K562 (cell line): ENCODE results near the gene ELOVL7. TPM values are rescaled to one million over a fixed set of nuclear protein-coding genes. Genes with fewer than 3 reads are reported as not detected.

Source experiments
- ATF1 ChIP-seq, 2 experiments: fragments of 450-650 bp in 1 of 2; IDR thresholded peaks; 2 replicates each; pipeline ENCODE4 v1.6.1; 2016; ENCODE audit warnings: missing compliant biosample characterization in 1 of 2, missing genetic modification characterization in 1 of 2
- CBX3 ChIP-seq, 2 experiments: IDR thresholded peaks; 1 replicate in 1 of 2; 2 replicates in 1 of 2; pipeline ENCODE4 v1.6.1; 2012; ENCODE audit warnings: inconsistent platforms in 2 of 2, low read length in 2 of 2, borderline replicate concordance in 1 of 2, control low read depth in 1 of 2
- CREBBP ChIP-seq: IDR thresholded peaks from one replicate; pipeline ENCODE4 v1.6.1; 2012; ENCODE audit warnings: low read depth, mild to moderate bottlenecking, control low read depth, inconsistent platforms, low read length
- CTCF ChIP-seq, 3 experiments: IDR thresholded peaks in 2 of 3; conservative IDR thresholded peaks in 1 of 3; 2 replicates each; pipeline ENCODE4 v1.5.1; 2011 to 2012; ENCODE audit warnings: low read length in 3 of 3, mild to moderate bottlenecking in 3 of 3, control low read depth in 2 of 3, improper control_type of control experiment in 1 of 3, inconsistent platforms in 1 of 3, low read depth in 1 of 3, mixed read lengths in 1 of 3, moderate library complexity in 1 of 3; ENCODE audit not compliant: insufficient read depth in 2 of 3
- MEIS2 ChIP-seq: fragments of 450-650 bp; IDR thresholded peaks from 2 replicates; pipeline ENCODE4 v1.6.1; 2014; ENCODE audit warnings: mild to moderate bottlenecking; ENCODE audit not compliant: partially characterized antibody
- OTX1 ChIP-seq: fragments of 450-650 bp; formaldehyde crosslinking; IDR thresholded peaks from 2 replicates; pipeline ENCODE4 v1.4.0; 2022; ENCODE audit warnings: mild to moderate bottlenecking
- PBX2 ChIP-seq, 2 experiments: IDR thresholded peaks in 1 of 2; conservative IDR thresholded peaks in 1 of 2; 2 replicates each; pipeline ENCODE4 v1.6.1; 2016; ENCODE audit warnings: low read depth in 2 of 2, mild to moderate bottlenecking in 1 of 2, missing compliant biosample characterization in 1 of 2, missing genetic modification characterization in 1 of 2, moderate library complexity in 1 of 2
- RFX7 ChIP-seq: fragments of 250-450 bp; sonication (Bioruptor Pico); IDR thresholded peaks from 2 replicates; pipeline ENCODE4 v1.5.1; 2021; ENCODE audit warnings: mild to moderate bottlenecking
- ZBTB17 ChIP-seq: fragments of 450-650 bp; formaldehyde crosslinking; IDR thresholded peaks from 2 replicates; pipeline ENCODE4 v1.4.0; 2020; ENCODE audit warnings: mild to moderate bottlenecking
- ZFP30 ChIP-seq: fragments of 250-450 bp; sonication (Bioruptor Pico); IDR thresholded peaks from 2 replicates; pipeline ENCODE4 v1.8.0; 2022; ENCODE audit warnings: moderate library complexity, mild to moderate bottlenecking, inconsistent platforms, borderline replicate concordance
- ZFX ChIP-seq: sonication (generic); formaldehyde crosslinking; IDR thresholded peaks from 2 replicates; pipeline ENCODE4 v1.8.0; 2022; ENCODE audit warnings: mild to moderate bottlenecking, missing genetic modification reagents, moderate library complexity
- ZNF184 ChIP-seq: sonication (generic); formaldehyde crosslinking; IDR thresholded peaks from 2 replicates; pipeline ENCODE4 v1.5.0; 2020; ENCODE audit warnings: missing genetic modification reagents
- polyA plus RNA-seq, 8 experiments: library from polyadenylated mRNA; depleted of rRNA in 4 of 8; stranded (reverse) in 5 of 8; unstranded in 3 of 8; fragments of >200 nt; fragmentation: Nextera tagmentation in 2 of 8; fragmentation: Illumina TruSeq in 1 of 8; extraction: Ambion mirVana in 2 of 8; extraction: Trizol in 1 of 8; gene quantifications; 2 replicates each; pipeline versions ENCODE4 v1.2.1 to v1.2.3, GENCODE V29; 2011 to 2014; ENCODE audit warnings: inconsistent platforms in 1 of 8, missing spikeins in 1 of 8
- total RNA-seq, 7 experiments: library from RNA; depleted of rRNA in 6 of 7; stranded (reverse); fragments of >200 nt in 6 of 7; fragmentation: Illumina TruSeq in 2 of 7; extraction: Trizol in 2 of 7; gene quantifications; 2 replicates each; pipeline versions ENCODE4 v1.2.1 to v1.2.3, GENCODE V29; 2011 to 2021; ENCODE audit warnings: low replicate concordance in 1 of 7
- TF ChIP-seq, protein P1 (sequence below): fragments of 250-450 bp; sonication (Bioruptor Pico); IDR thresholded peaks from 2 replicates; pipeline ENCODE4 v1.4.0; 2020
- TF ChIP-seq, protein P2 (sequence below): fragments of 450-650 bp; IDR thresholded peaks from 2 replicates; pipeline ENCODE4 v1.6.1; 2016; ENCODE audit warnings: missing biosample characterization, missing genetic modification characterization
- TF ChIP-seq, protein P3 (sequence below): fragments of 450-650 bp; IDR thresholded peaks from one replicate; pipeline ENCODE4 v1.6.1; 2018; ENCODE audit warnings: mild to moderate bottlenecking, moderate library complexity; ENCODE audit not compliant: partially characterized antibody

Gene ELOVL7
- total and polyA plus RNA-seq, 9 of the 15 experiments (the other 6 are each of a cell fraction or from before 2014, with no cell fraction given), result 4.5 to 12.3 (median 6.9) TPM

- TF ChIP-seq, protein P1, sequence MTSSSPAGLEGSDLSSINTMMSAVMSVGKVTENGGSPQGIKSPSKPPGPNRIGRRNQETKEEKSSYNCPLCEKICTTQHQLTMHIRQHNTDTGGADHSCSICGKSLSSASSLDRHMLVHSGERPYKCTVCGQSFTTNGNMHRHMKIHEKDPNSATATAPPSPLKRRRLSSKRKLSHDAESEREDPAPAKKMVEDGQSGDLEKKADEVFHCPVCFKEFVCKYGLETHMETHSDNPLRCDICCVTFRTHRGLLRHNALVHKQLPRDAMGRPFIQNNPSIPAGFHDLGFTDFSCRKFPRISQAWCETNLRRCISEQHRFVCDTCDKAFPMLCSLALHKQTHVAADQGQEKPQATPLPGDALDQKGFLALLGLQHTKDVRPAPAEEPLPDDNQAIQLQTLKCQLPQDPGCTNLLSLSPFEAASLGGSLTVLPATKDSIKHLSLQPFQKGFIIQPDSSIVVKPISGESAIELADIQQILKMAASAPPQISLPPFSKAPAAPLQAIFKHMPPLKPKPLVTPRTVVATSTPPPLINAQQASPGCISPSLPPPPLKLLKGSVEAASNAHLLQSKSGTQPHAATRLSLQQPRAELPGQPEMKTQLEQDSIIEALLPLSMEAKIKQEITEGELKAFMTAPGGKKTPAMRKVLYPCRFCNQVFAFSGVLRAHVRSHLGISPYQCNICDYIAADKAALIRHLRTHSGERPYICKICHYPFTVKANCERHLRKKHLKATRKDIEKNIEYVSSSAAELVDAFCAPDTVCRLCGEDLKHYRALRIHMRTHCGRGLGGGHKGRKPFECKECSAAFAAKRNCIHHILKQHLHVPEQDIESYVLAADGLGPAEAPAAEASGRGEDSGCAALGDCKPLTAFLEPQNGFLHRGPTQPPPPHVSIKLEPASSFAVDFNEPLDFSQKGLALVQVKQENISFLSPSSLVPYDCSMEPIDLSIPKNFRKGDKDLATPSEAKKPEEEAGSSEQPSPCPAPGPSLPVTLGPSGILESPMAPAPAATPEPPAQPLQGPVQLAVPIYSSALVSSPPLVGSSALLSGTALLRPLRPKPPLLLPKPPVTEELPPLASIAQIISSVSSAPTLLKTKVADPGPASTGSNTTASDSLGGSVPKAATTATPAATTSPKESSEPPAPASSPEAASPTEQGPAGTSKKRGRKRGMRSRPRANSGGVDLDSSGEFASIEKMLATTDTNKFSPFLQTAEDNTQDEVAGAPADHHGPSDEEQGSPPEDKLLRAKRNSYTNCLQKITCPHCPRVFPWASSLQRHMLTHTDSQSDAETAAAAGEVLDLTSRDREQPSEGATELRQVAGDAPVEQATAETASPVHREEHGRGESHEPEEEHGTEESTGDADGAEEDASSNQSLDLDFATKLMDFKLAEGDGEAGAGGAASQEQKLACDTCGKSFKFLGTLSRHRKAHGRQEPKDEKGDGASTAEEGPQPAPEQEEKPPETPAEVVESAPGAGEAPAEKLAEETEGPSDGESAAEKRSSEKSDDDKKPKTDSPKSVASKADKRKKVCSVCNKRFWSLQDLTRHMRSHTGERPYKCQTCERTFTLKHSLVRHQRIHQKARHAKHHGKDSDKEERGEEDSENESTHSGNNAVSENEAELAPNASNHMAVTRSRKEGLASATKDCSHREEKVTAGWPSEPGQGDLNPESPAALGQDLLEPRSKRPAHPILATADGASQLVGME, result no peak
- no peak for TF ChIP-seq CBX3 (IDR thresholded peaks at IDR 0.05; ENCODE audit: borderline replicate concordance in 1 of 2, low read length in 2 of 2)
- no peak for TF ChIP-seq CREBBP
- TF ChIP-seq, protein P2, sequence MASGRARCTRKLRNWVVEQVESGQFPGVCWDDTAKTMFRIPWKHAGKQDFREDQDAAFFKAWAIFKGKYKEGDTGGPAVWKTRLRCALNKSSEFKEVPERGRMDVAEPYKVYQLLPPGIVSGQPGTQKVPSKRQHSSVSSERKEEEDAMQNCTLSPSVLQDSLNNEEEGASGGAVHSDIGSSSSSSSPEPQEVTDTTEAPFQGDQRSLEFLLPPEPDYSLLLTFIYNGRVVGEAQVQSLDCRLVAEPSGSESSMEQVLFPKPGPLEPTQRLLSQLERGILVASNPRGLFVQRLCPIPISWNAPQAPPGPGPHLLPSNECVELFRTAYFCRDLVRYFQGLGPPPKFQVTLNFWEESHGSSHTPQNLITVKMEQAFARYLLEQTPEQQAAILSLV (tag), result no peak
- TF ChIP-seq ZFX, result no peak
- peak; percentile 58 for TF ChIP-seq MEIS2
- TF ChIP-seq ATF1 (CRISPR knock-in tag; IDR thresholded peaks at IDR 0.05), result no peak
- TF ChIP-seq ATF1 (tag; IDR thresholded peaks at IDR 0.05), result no peak
- no peak for TF ChIP-seq PBX2 (CRISPR knock-in tag; IDR thresholded peaks at IDR 0.05; ENCODE audit: low read depth)
- TF ChIP-seq PBX2 (tag; conservative IDR thresholded peaks at IDR 0.05; ENCODE audit: low read depth), result peak; percentile 15; the same call in 1 of the 2 replicates
- TF ChIP-seq, protein P3, sequence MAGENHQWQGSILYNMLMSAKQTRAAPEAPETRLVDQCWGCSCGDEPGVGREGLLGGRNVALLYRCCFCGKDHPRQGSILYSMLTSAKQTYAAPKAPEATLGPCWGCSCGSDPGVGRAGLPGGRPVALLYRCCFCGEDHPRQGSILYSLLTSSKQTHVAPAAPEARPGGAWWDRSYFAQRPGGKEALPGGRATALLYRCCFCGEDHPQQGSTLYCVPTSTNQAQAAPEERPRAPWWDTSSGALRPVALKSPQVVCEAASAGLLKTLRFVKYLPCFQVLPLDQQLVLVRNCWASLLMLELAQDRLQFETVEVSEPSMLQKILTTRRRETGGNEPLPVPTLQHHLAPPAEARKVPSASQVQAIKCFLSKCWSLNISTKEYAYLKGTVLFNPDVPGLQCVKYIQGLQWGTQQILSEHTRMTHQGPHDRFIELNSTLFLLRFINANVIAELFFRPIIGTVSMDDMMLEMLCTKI, result no peak
- TF ChIP-seq CTCF (IDR thresholded peaks at IDR 0.05 in 2 of 3, conservative IDR thresholded peaks at IDR 0.05 in 1 of 3; ENCODE audit: insufficient read depth in 2 of 3, low read depth in 1 of 3, low read length in 3 of 3), result peak in 2 of 3 experiments; percentile 40 to 43; a peak in 3 of 6 replicates
- TF ChIP-seq ZNF184 (CRISPR knock-in tag), result no peak
- TF ChIP-seq RFX7 (CRISPR knock-in tag), result no peak
- no peak for TF ChIP-seq ZFP30 (CRISPR knock-in tag)
- no peak for TF ChIP-seq ZBTB17 (CRISPR knock-in tag)
- no peak for TF ChIP-seq OTX1 (CRISPR knock-in tag)
These were observed 39.2 kb upstream of the ELOVL7 start (continued) for GRCh38 chr5:60883229-60883628.
